ENCODE data around the gene DTX1.

DNA sequence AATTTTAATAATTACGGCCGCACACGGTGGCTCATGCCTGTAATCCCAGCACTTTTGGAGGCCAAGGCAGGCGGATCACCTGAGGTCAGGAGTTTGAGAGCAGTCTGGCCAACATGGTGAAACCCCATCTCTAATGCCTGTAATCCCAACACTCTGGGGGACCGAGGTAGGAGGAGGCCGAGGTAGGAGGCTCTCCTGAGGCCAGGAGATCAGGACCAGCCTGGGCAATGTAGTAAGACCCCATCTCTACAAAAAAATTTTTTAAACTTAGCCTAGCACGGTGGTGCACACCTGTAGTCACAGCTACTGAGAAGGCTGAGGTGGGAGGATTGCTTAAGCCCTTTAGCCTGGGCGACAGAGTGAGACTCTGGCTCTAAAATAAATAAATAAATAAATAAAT is 87.4 kb downstream of the DTX1 start:
- TF ChIP-seq POLR2A (IDR thresholded peaks at IDR 0.05) = no peak
- TF ChIP-seq, protein P1, sequence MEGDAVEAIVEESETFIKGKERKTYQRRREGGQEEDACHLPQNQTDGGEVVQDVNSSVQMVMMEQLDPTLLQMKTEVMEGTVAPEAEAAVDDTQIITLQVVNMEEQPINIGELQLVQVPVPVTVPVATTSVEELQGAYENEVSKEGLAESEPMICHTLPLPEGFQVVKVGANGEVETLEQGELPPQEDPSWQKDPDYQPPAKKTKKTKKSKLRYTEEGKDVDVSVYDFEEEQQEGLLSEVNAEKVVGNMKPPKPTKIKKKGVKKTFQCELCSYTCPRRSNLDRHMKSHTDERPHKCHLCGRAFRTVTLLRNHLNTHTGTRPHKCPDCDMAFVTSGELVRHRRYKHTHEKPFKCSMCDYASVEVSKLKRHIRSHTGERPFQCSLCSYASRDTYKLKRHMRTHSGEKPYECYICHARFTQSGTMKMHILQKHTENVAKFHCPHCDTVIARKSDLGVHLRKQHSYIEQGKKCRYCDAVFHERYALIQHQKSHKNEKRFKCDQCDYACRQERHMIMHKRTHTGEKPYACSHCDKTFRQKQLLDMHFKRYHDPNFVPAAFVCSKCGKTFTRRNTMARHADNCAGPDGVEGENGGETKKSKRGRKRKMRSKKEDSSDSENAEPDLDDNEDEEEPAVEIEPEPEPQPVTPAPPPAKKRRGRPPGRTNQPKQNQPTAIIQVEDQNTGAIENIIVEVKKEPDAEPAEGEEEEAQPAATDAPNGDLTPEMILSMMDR (IDR thresholded peaks at IDR 0.05) = no peak
